Stimulated activated CD8-positive, alpha-beta memory T cell treated with anti-CD3 and anti-CD28 coated beads, Interleukin-7, amount 100 ng/mL, for 24 hours (primary cell): Measurements from ENCODE around the gene DNASE1L1.

ENCODE experiments used
- DNase-seq: peaks from one replicate; pipeline ENCODE4 v3.0.0-alpha.2; 2020; ENCODE audit warnings: low read depth

Gene DNASE1L1

GRCh38 chrX:154436374-154436982 lies 27.4 kb upstream of the DNASE1L1 start:
- no peak for DNase-seq

- DNase-seq, result no peak
Measured at GRCh38 chrX:154435171-154435733, 26.2 kb upstream of the DNASE1L1 start.

GRCh38 chrX:154434394-154435168 lies 25.5 kb upstream of the DNASE1L1 start:
- no peak for DNase-seq

GRCh38 chrX:154433605-154434004 lies 24.6 kb upstream of the DNASE1L1 start:
- no peak for DNase-seq

- DNase-seq, result no peak
Measured at GRCh38 chrX:154432210-154432609, 23.2 kb upstream of the DNASE1L1 start.

GRCh38 chrX:154431341-154431740 lies 22.3 kb upstream of the DNASE1L1 start:
- no peak for DNase-seq

- DNase-seq, result no peak
Measured at GRCh38 chrX:154430916-154431315, 21.9 kb upstream of the DNASE1L1 start.

GRCh38 chrX:154430479-154430878 lies 21.4 kb upstream of the DNASE1L1 start:
- no peak for DNase-seq

GRCh38 chrX:154429711-154430110 lies 20.7 kb upstream of the DNASE1L1 start:
- no peak for DNase-seq

- peak; percentile 64 for DNase-seq
Measured at GRCh38 chrX:154428176-154429171, 19.4 kb upstream of the DNASE1L1 start, which contains the start of gene ATP6AP1. Gene ATP6AP1 (plus strand): TSS chrX:154428677. CDS start chrX:154428693, 16 bp downstream.

GRCh38 chrX:154426916-154427770 lies 18.1 kb upstream of the DNASE1L1 start:
- DNase-seq, result no peak

GRCh38 chrX:154420402-154420756 lies 11.3 kb upstream of the DNASE1L1 start:
- DNase-seq, result no peak

GRCh38 chrX:154419688-154420401 lies 10.8 kb upstream of the DNASE1L1 start:
- DNase-seq, result no peak

GRCh38 chrX:154419189-154419588 lies 10.1 kb upstream of the DNASE1L1 start:
- no peak for DNase-seq

GRCh38 chrX:154417157-154417556 lies 8.1 kb upstream of the DNASE1L1 start:
- no peak for DNase-seq

GRCh38 chrX:154413142-154413541 lies 4.1 kb upstream of the DNASE1L1 start:
- DNase-seq, result no peak

GRCh38 chrX:154412468-154412867 lies 3.4 kb upstream of the DNASE1L1 start:
- no peak for DNase-seq

GRCh38 chrX:154411981-154412340 lies 2.9 kb upstream of the DNASE1L1 start:
- DNase-seq, result no peak

GRCh38 chrX:154408659-154409221 lies 314 bp downstream of the DNASE1L1 start:
- DNase-seq, result no peak

GRCh38 chrX:154404625-154405192 lies 4.3 kb downstream of the DNASE1L1 start:
- no peak for DNase-seq
